K562 (cell line): ENCODE measurements around the gene GDF11. TPM values are rescaled to one million over a fixed set of nuclear protein-coding genes. Genes with fewer than 3 reads are reported as not detected.

Experiments
- ATF4 ChIP-seq: fragments of 450-650 bp; formaldehyde crosslinking; IDR thresholded peaks from 2 replicates; pipeline ENCODE4 v1.4.0; 2022; ENCODE audit warnings: mild to moderate bottlenecking, moderate library complexity
- BCLAF1 ChIP-seq, 2 experiments: fragments of 450-650 bp in 1 of 2; IDR thresholded peaks; 2 replicates each; pipeline ENCODE4 v1.6.1; 2011 to 2017; ENCODE audit warnings: low read depth in 2 of 2, antibody characterized with exemption in 1 of 2, borderline replicate concordance in 1 of 2, low read length in 1 of 2, mild to moderate bottlenecking in 1 of 2, mixed read lengths in 1 of 2; ENCODE audit not compliant: control insufficient read depth in 1 of 2
- CHD4 ChIP-seq: fragments of 200-600 bp; sonication (generic); IDR thresholded peaks from 3 replicates; pipeline ENCODE4 v1.6.1; 2012; ENCODE audit warnings: low read depth, mild to moderate bottlenecking, mixed read lengths, low read length, inconsistent platforms; ENCODE audit not compliant: insufficient read depth, insufficient replicate concordance, poor library complexity, severe bottlenecking
- HCFC1 ChIP-seq: IDR thresholded peaks from 2 replicates; pipeline ENCODE4 v1.6.1; 2012; ENCODE audit warnings: low read depth, low read length, improper control_type of control experiment
- HDAC2 ChIP-seq: fragments of 450-650 bp; IDR thresholded peaks from 2 replicates; pipeline ENCODE4 v1.6.1; 2016; ENCODE audit warnings: mild to moderate bottlenecking
- HMGXB4 ChIP-seq: sonication (generic); formaldehyde crosslinking; IDR thresholded peaks from 2 replicates; pipeline ENCODE4 v1.8.1; 2023; ENCODE audit warnings: mild to moderate bottlenecking, missing genetic modification reagents
- MCM5 ChIP-seq: fragments of 450-650 bp; IDR thresholded peaks from 2 replicates; pipeline ENCODE4 v1.6.1; 2016; ENCODE audit warnings: low read depth
- MIER1 ChIP-seq: fragments of 450-650 bp; IDR thresholded peaks from 2 replicates; pipeline ENCODE4 v1.6.1; 2016; ENCODE audit warnings: antibody characterized with exemption, mild to moderate bottlenecking, low read depth
- NR2C2 ChIP-seq, 2 experiments: fragments of 200-800 bp in 1 of 2; sonication (Bioruptor generic) in 1 of 2; sonication (generic) in 1 of 2; formaldehyde crosslinking in 1 of 2; IDR thresholded peaks; 2 replicates each; pipeline versions ENCODE4 v1.6.1 to v1.8.0; 2016 to 2022; ENCODE audit warnings: mild to moderate bottlenecking in 1 of 2, missing compliant biosample characterization in 1 of 2, missing genetic modification characterization in 1 of 2, missing genetic modification reagents in 1 of 2
- POLR3G ChIP-seq: IDR thresholded peaks from 2 replicates; pipeline ENCODE4 v1.6.1; 2011; ENCODE audit not compliant: insufficient read length, insufficient replicate concordance; ENCODE audit errors: extremely low read depth
- RAD51 ChIP-seq: fragments of 450-650 bp; IDR thresholded peaks from 2 replicates; pipeline ENCODE4 v1.7.1; 2016; ENCODE audit warnings: low read depth, mild to moderate bottlenecking, borderline replicate concordance
- SAFB2 ChIP-seq: fragments of 200-400 bp; formaldehyde crosslinking; IDR thresholded peaks from 2 replicates; pipeline ENCODE4 v1.6.1; 2018; ENCODE audit warnings: borderline replicate concordance, low read length, low read depth, moderate library complexity; ENCODE audit not compliant: severe bottlenecking
- TAF9B ChIP-seq: fragments of 450-650 bp; IDR thresholded peaks from 2 replicates; pipeline ENCODE4 v1.6.1; 2018; ENCODE audit warnings: mild to moderate bottlenecking; ENCODE audit not compliant: partially characterized antibody
- ZBTB2 ChIP-seq: fragments of 450-650 bp; IDR thresholded peaks from 2 replicates; pipeline ENCODE4 v1.6.1; 2016; ENCODE audit warnings: antibody characterized with exemption
- ZNF316 ChIP-seq: fragments of 450-650 bp; IDR thresholded peaks from 2 replicates; pipeline ENCODE4 v1.6.1; 2016
- polyA plus RNA-seq, 8 experiments: library from polyadenylated mRNA; depleted of rRNA in 4 of 8; stranded (reverse) in 5 of 8; unstranded in 3 of 8; fragments of >200 nt; fragmentation: Nextera tagmentation in 2 of 8; fragmentation: Illumina TruSeq in 1 of 8; extraction: Ambion mirVana in 2 of 8; extraction: Trizol in 1 of 8; gene quantifications; 2 replicates each; pipeline versions ENCODE4 v1.2.1 to v1.2.3, GENCODE V29; 2011 to 2014; ENCODE audit warnings: inconsistent platforms in 1 of 8, missing spikeins in 1 of 8
- total RNA-seq, 7 experiments: library from RNA; depleted of rRNA in 6 of 7; stranded (reverse); fragments of >200 nt in 6 of 7; fragmentation: Illumina TruSeq in 2 of 7; extraction: Trizol in 2 of 7; gene quantifications; 2 replicates each; pipeline versions ENCODE4 v1.2.1 to v1.2.3, GENCODE V29; 2011 to 2021; ENCODE audit warnings: low replicate concordance in 1 of 7

GDF11 gene
- total and polyA plus RNA-seq, 9 of the 15 experiments (the other 6 are each of a cell fraction or from before 2014, with no cell fraction given), result 1.4 to 15.7 (median 4.8) TPM

- no peak for TF ChIP-seq SAFB2
- TF ChIP-seq ZNF316, result peak; percentile 38; the same call in 1 of the 2 replicates
- TF ChIP-seq HDAC2, result peak; percentile 92
- TF ChIP-seq ATF4 (CRISPR knock-in tag), result no peak
- TF ChIP-seq MIER1, result 0 out of 2 replicates have a peak, but pooled peaks have one; percentile 51
- no peak for TF ChIP-seq CHD4
- no peak for TF ChIP-seq POLR3G
- TF ChIP-seq ZBTB2, result peak; percentile 89
- TF ChIP-seq HMGXB4 (CRISPR knock-in tag), result no peak
- TF ChIP-seq TAF9B, result no peak
- peak; percentile 48 for TF ChIP-seq HCFC1
- TF ChIP-seq RAD51, result peak; percentile 27; the same call in 1 of the 2 replicates
- 0 out of 2 replicates have a peak, but pooled peaks have one; percentile 43 for TF ChIP-seq MCM5
- no peak for TF ChIP-seq NR2C2 (CRISPR knock-in tag; IDR thresholded peaks at IDR 0.05)
- no peak for TF ChIP-seq NR2C2 (tag; IDR thresholded peaks at IDR 0.05)
- peak in 1 of 2 experiments; percentile 75; a peak in 1 of 4 replicates for TF ChIP-seq BCLAF1 (IDR thresholded peaks at IDR 0.05; ENCODE audit: borderline replicate concordance in 1 of 2, control insufficient read depth in 1 of 2, low read depth in 2 of 2, low read length in 1 of 2)
These were observed at the start of gene GDF11 (continued) for GRCh38 chr12:55742719-55743405.
